K562 (cell line): ENCODE results near the gene KCP. TPM values are rescaled to one million over a fixed set of nuclear protein-coding genes. Genes with fewer than 3 reads are reported as not detected.

Source experiments
- ATAC-seq: fragments of 200-7000 bp; cut with Tn5 transposase; 3 replicates; pipeline ENCODE4 v1.9.1; 2020; ENCODE audit warnings: moderate library complexity
- BruUV-seq: library from RNA; stranded (reverse); fragments of 400-500 nt; replicated peaks from 2 replicates; lab custom pipeline; 2021; lab: Mats Ljungman, UMichigan
- CTCF ChIA-PET: fragments of 300-600 bp; formaldehyde crosslinking; extraction: SDS; loops from one replicate; lab custom pipeline; 2021; ENCODE audit warnings: low intra/inter-chr PET ratio; lab: Yijun Ruan, JAX
- POLR2A ChIA-PET: fragments of 300-600, 350-650 bp; sonication (Branson Sonifier 250); formaldehyde crosslinking; extraction: SDS; loops from one replicate; lab custom pipeline; 2021; ENCODE audit warnings: antibody characterized with exemption, inconsistent platforms; lab: Yijun Ruan, JAX
- DNase-seq, 4 experiments: peaks; one replicate each; pipeline versions ENCODE4 v3.0.0 to v3.0.0-alpha.2; 2011 to 2018; ENCODE audit warnings: low spot score in 3 of 4, mixed read lengths in 3 of 4; ENCODE audit errors: extremely low read depth in 1 of 4
- FAIRE-seq: peaks from 2 replicates; lab custom pipeline; 2011; peaks lifted over from hg19 to GRCh38; lab: Jason Lieb, UNC
- H2AFZ ChIP-seq: 2 replicates; pipeline ENCODE4 v1.6.0; 2011; ENCODE audit warnings: low read depth, low read length, control low read depth, inconsistent platforms
- H3K27ac ChIP-seq: fragments of 200-600 bp; 3 replicates; pipeline ENCODE4 v1.8.0; 2011; ENCODE audit warnings: low read depth, mild to moderate bottlenecking, control low read depth, inconsistent platforms, low read length, moderate library complexity, mixed read lengths; ENCODE audit errors: extremely low read depth
- H3K27me3 ChIP-seq, 2 experiments: fragments of 300-600 bp in 1 of 2; 2 replicates in 1 of 2; 3 replicates in 1 of 2; pipeline versions ENCODE4 v1.6.0 to v1.8.0; 2011; ENCODE audit warnings: inconsistent platforms in 2 of 2, low read length in 2 of 2, mild to moderate bottlenecking in 1 of 2, mixed read lengths in 1 of 2, moderate library complexity in 1 of 2; ENCODE audit not compliant: control insufficient read depth in 2 of 2, insufficient read depth in 2 of 2
- H3K36me3 ChIP-seq: fragments of 300-600 bp; 3 replicates; pipeline ENCODE4 v1.8.0; 2011; ENCODE audit warnings: mild to moderate bottlenecking, low read length, inconsistent platforms; ENCODE audit not compliant: control insufficient read depth, insufficient read depth
- H3K4me1 ChIP-seq, 2 experiments: fragments of 200-600 bp in 1 of 2; replicated peaks in 1 of 2; 2 replicates in 1 of 2; 3 replicates in 1 of 2; pipeline versions ENCODE4 v1.5.1 to v1.8.0; 2011; ENCODE audit warnings: inconsistent platforms in 2 of 2, low read length in 2 of 2, mild to moderate bottlenecking in 1 of 2, mixed read lengths in 1 of 2, moderate library complexity in 1 of 2; ENCODE audit not compliant: control insufficient read depth in 2 of 2, insufficient read depth in 2 of 2
- H3K4me2 ChIP-seq: 2 replicates; pipeline ENCODE4 v1.6.1; 2011; ENCODE audit warnings: low read length, control low read depth, inconsistent platforms, mixed read lengths; ENCODE audit not compliant: insufficient read depth
- H3K4me3 ChIP-seq: fragments of 200-600 bp; sonication (generic), shearing (Covaris generic); 2 replicates; pipeline ENCODE4 v1.5.1; 2016; ENCODE audit warnings: control low read depth, inconsistent platforms
- H3K79me2 ChIP-seq: fragments of 200-600 bp; 3 replicates; pipeline ENCODE4 v1.8.0; 2011; ENCODE audit warnings: low read length, inconsistent platforms; ENCODE audit not compliant: control insufficient read depth, insufficient read depth
- H3K9ac ChIP-seq, 2 experiments: 2 replicates each; pipeline versions ENCODE4 v1.6.0 to v1.6.1; 2011; ENCODE audit warnings: low read depth in 2 of 2, low read length in 2 of 2, control low read depth in 1 of 2, inconsistent platforms in 1 of 2, mild to moderate bottlenecking in 1 of 2, mixed read lengths in 1 of 2; ENCODE audit not compliant: insufficient read depth in 1 of 2
- H3K9me1 ChIP-seq: one replicate; pipeline ENCODE4 v1.6.0; 2011; ENCODE audit warnings: inconsistent platforms, mild to moderate bottlenecking, low read length, moderate library complexity; ENCODE audit not compliant: control insufficient read depth, insufficient read depth
- H3K9me3 ChIP-seq: replicated peaks from 2 replicates; pipeline ENCODE4 v1.5.1; 2011; ENCODE audit warnings: low read depth, low read length, inconsistent platforms; ENCODE audit not compliant: control insufficient read depth, insufficient read depth
- H4K20me1 ChIP-seq: replicated peaks from 2 replicates; pipeline ENCODE4 v1.6.1; 2011; ENCODE audit warnings: low read length, inconsistent platforms, mixed read lengths; ENCODE audit not compliant: control insufficient read depth, insufficient read depth
- CBFB ChIP-seq: sonication (generic); formaldehyde crosslinking; IDR thresholded peaks from 2 replicates; pipeline ENCODE4 v1.4.0; 2020; ENCODE audit warnings: mild to moderate bottlenecking, missing genetic modification reagents
- POLR2G ChIP-seq: fragments of 200-400 bp; formaldehyde crosslinking; IDR thresholded peaks from 2 replicates; pipeline ENCODE4 v1.6.1; 2017; ENCODE audit warnings: low read depth, mild to moderate bottlenecking, antibody characterized with exemption, low read length, moderate library complexity
- RBM22 ChIP-seq: fragments of 200-400 bp; formaldehyde crosslinking; IDR thresholded peaks from 2 replicates; pipeline ENCODE4 v1.6.1; 2018; ENCODE audit warnings: low read length, low read depth; ENCODE audit not compliant: poor library complexity, severe bottlenecking
- ZNF23 ChIP-seq: fragments of 250-450 bp; sonication (Bioruptor Pico); IDR thresholded peaks from 2 replicates; pipeline ENCODE4 v1.4.0; 2020; ENCODE audit warnings: mild to moderate bottlenecking
- ZNF263 ChIP-seq: sonication (generic); formaldehyde crosslinking; IDR thresholded peaks from 2 replicates; pipeline ENCODE4 v1.8.0; 2022; ENCODE audit warnings: mild to moderate bottlenecking, missing genetic modification reagents, borderline replicate concordance
- WGBS: fragments of 100-300 bp; shearing (Covaris generic); methylation state at CpG from one replicate; pipeline ENCODE4 v1.1.6; 2016; ENCODE audit warnings: low coverage, mixed read lengths; ENCODE audit not compliant: insufficient coverage; ENCODE audit errors: missing lambda C conversion rate; 5-methylcytosine and 5-hydroxymethylcytosine counted together
- in situ Hi-C: fragments of 300-500 bp; cut with MboI; formaldehyde crosslinking; loops from 4 replicates; pipeline ENCODE4 v1.15.0; 2018; ENCODE audit warnings: inconsistent platforms, mixed read lengths
- intact Hi-C: fragments of 100-400 bp; cut with micrococcal nuclease; formaldehyde crosslinking; loops from 2 replicates; pipeline ENCODE4 v1.14.2; 2022
- polyA plus RNA-seq, 8 experiments: library from polyadenylated mRNA; depleted of rRNA in 4 of 8; stranded (reverse) in 5 of 8; unstranded in 3 of 8; fragments of >200 nt; fragmentation: Nextera tagmentation in 2 of 8; fragmentation: Illumina TruSeq in 1 of 8; extraction: Ambion mirVana in 2 of 8; extraction: Trizol in 1 of 8; gene quantifications; 2 replicates each; pipeline versions ENCODE4 v1.2.1 to v1.2.3, GENCODE V29; 2011 to 2014; ENCODE audit warnings: inconsistent platforms in 1 of 8, missing spikeins in 1 of 8
- total RNA-seq, 7 experiments: library from RNA; depleted of rRNA in 6 of 7; stranded (reverse); fragments of >200 nt in 6 of 7; fragmentation: Illumina TruSeq in 2 of 7; extraction: Trizol in 2 of 7; gene quantifications; 2 replicates each; pipeline versions ENCODE4 v1.2.1 to v1.2.3, GENCODE V29; 2011 to 2021; ENCODE audit warnings: low replicate concordance in 1 of 7

The KCP gene
- total and polyA plus RNA-seq, 9 of the 15 experiments (the other 6 are each of a cell fraction or from before 2014, with no cell fraction given) = 0.06 to 0.17 (median 0.12) TPM; not detected in 3

GRCh38 chr7:128848289-128849155, 62.0 kb downstream of the KCP start:
- in situ Hi-C loops (no loop called here), intact Hi-C loops (no loop called here)
- POLR2A ChIA-PET = interaction anchor here (1.0 to 5.1 kb wide), 5 partner anchors 8 to 16 kb away, joined by 3 to 47 read pairs (median 6); partner anchors contain the start of gene ATP6V1F
- ATAC-seq (no peak), FAIRE-seq (no peak), DNase-seq (no peak)
- TF ChIP-seq ZNF263 (CRISPR knock-in tag) (peak; percentile 74), CBFB (CRISPR knock-in tag) (0 out of 2 replicates have a peak, but pooled peaks have one; percentile 28), ZNF23 (CRISPR knock-in tag) (no peak), RBM22 (peak; percentile 89), POLR2G (peak; percentile 51; the same call in 1 of the 2 replicates)
- H2AFZ ChIP-seq = no peak overlapping the region
- CTCF ChIA-PET = no interaction called here
- H3K36me3 ChIP-seq = peaks cover 99% of the 10 kb centered on the region
- no peaks in the 10 kb centered on the region for H3K9me3 ChIP-seq
- no peaks in the 10 kb centered on the region for H3K79me2 ChIP-seq
- peaks cover 0 to 18% of the 10 kb centered on the region in 2 experiments; a peak in 1 of 5 replicates for H3K4me1 ChIP-seq
- H3K4me2 ChIP-seq = no peak overlapping the region
- no TSS peak for BruUV-seq
- H3K9me1 ChIP-seq = peaks cover 9% of the 10 kb centered on the region
- no peak overlapping the region for H3K4me3 ChIP-seq
- no peak overlapping the region; a peak in 1 of 4 replicates for H3K9ac ChIP-seq
- 97% methylated on average over 27 of the region's 31 CpGs for WGBS
- H4K20me1 ChIP-seq = peaks cover 11% of the 10 kb centered on the region; the same call in 1 of the 2 replicates
- H3K27ac ChIP-seq = no peak overlapping the region
- no peaks in the 10 kb centered on the region for H3K27me3 ChIP-seq
